ENCODE results near the gene CD38.
"Not testable (repeated sequence)": the region's sequence is repeated elsewhere in the genome, so short reads cannot be mapped to it uniquely, and the experiment has no call there.

The CD38 gene

DNA sequence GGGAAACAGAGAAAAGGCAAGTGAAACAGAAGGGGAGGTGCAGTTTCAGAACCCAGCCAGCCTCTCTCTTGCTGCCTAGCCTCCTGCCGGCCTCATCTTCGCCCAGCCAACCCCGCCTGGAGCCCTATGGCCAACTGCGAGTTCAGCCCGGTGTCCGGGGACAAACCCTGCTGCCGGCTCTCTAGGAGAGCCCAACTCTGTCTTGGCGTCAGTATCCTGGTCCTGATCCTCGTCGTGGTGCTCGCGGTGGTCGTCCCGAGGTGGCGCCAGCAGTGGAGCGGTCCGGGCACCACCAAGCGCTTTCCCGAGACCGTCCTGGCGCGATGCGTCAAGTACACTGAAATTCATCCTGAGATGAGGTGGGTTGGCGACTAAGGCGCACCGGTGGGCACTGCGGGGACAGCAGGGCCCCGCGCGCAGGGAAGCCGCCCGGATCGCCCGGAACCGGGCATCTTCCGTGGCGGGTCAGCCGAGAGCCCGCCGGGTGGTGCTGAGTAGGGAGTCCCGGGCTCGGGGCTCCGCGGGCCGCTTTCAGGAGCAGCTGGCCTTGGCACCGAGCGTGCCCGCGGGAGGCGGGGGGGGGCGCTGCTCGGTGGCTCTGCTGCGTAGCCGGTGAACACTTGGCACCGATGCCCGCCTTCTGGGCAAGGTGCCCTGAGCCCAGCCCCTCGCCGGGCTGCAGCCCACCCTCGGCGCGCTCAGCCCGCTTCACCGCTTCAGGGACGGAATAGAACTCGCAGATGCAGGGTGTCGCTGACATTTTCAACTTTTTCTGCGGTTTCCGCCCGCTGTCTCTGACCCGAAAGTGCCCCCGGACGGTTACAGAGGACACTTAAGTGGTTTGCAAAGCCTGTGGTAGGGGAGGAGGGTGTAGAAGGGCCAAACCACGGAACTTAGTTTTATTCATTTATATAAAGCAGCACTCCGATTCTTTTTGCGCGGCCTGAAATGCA, at the start of gene CD38:
CD38 (plus strand) TSS at position 40 of the 953 bp plus-strand sequence; CDS start at position 127, 87 bp downstream.
- DNase-seq (ENCODE audit: low read depth), result no peak

DNA sequence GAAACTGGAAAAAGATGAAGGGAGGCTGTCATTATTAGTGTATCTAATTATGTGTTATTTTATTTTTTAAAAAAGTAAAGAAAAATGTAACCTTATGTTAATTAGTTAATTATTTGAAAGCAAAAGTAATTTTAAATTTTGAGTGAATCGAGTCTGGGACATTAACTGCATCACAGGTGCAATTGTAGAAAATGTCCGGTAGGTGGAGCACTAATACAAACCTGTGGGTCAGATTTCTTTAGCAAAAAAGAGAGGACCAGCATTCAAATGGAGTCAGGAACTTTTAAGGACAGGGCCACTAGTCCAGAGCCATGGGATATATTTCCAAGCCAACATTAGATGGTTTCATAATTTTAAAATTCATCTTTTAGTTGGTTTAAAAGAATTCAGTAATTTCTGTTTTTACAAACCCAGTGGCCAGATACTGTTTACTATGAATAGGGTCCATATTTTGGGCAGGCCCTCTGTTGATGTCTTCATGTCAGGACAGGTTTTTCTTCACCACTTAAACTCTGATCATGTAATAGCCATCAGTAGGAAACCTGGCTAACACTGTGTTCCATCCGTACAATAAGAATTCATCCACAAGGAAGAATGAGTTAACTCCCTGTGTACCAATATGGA, 48.1 kb upstream of the CD38 start:
- no peak for DNase-seq (ENCODE audit: low read depth)

DNA sequence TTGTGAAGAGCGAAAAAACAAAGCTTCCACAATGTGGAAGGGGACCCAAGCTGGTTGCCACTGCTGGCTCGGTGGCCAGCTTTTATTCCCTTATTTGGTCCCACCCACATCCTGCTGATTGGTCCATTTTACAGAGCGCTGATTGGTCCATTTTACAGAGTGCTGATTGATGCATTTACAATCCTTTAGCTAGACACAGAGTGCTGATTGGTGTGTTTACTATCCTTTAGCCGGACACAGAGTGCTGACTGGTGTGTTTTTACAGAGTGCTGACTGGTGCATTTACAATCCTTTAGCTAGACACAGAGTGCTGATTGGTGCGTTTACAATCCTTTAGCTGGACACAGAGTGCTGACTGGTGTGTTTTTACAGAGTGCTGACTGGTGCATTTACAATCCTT, 45.1 kb upstream of the CD38 start:
- not testable (repeated sequence) for DNase-seq (ENCODE audit: low read depth)

DNA sequence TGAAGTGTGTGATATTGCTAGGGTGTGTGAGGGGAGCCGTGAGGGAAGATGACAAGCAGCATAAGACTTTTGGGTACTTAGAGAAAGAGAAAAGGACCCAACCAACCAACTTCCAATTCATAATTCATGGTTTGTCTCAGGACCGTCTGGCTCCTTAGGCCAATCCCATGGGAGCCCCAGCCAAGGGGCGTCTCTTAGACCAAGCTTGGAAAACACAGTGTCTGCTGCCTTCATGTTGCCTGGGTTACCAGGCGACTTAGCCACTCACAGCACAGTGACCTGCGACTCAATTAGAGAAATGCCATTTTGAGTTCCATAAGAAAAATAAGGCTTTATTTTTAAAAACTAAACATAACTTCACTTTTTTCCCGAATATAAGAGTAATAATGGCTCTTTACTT, 42.6 kb upstream of the CD38 start:
- no peak for DNase-seq (ENCODE audit: low read depth)

DNA sequence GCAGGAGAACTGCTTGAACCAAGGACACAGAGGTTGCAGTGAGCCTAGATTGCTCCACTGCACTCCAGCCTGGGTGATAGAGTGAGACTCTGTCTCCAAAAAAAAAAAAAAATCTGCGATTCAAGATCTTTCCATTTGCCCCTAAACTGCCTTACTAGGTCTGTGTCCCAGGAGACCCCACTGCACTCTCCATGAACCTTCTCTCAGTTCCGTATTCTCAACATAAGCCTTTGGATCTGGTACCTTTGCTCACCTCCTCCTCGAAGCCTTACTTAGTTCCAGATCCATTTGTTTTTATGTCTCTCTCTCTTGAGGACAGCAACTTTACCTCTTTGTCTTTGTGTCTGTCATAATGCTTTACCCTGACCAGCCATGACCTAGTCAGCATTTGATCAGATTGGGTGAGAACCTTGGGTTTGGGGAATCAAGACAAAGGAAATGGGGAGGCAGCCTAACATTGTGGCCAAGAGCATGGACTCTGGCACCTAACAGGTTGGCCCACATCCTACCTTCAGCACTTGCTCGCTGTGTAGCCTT, 41.5 kb upstream of the CD38 start:
- no peak for DNase-seq (ENCODE audit: low read depth)

DNA sequence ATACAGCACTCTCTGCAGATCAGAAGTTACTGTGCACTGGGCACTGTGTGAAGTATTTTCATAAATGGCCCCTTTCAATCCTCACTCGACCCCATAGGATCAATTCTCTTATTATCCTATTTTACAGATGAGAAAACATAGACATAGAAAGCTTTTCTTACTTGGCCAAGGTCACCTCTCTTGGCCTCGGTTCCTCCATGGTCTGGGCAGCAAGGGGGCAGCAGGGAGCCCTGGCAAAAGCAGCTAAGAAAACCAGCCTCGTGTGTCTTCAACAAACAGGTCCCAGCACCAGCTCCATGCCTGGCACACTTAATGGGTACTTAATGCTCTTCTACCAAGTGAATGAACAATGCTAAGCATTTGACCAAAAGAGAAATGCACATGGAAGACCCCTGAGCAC, 40.9 kb upstream of the CD38 start:
- no peak for DNase-seq (ENCODE audit: low read depth)

DNA sequence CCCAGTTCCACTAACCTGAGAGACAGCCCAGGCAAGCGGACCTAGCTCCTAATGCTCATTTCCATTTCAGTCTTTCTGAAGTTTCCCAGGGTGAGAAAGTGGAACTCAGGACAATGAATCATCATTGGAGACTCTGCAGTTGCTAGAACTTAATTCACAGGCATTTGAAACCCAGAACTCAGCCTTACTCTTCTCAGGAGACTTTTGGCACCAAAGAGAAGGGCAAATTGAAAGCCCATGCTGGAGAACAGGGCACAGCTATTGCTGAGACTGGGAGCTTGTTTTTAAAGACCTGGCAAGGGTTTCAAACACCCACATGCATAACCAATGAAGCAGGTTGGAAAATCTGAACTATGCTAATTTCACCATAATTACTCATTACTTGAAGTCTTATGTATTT, 39.3 kb upstream of the CD38 start:
- DNase-seq (ENCODE audit: low read depth), result no peak

DNA sequence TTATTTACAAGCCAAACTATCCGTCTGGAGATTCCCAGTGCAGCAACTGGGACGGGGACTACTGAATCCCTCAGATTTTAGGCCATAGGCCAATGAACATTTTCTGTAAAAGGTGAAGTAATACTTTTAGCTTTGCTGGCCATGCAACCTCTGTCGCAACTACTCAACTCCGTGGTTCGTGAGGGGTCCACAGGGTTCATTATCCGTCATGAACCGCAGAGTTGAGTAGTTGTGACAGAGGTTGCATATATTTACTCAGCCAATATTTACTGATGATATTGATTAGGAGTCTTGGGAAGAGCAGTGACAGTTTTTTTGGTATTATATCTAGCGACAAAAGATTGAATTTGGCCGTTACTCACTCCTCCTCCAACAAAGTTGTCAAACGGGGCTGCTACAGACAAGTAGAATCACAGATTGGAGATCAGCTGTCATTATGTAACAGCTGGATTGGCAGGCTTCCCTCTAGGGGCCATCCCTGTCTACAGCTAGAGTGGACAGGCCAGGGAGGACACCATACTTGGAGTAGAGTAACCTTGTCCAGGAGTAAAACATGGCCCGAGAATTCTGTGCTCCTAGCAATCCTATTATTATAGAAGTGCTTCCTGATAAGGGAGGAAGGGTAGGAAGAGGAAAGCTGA, 37.2 kb upstream of the CD38 start:
- DNase-seq (ENCODE audit: low read depth), result no peak

DNA sequence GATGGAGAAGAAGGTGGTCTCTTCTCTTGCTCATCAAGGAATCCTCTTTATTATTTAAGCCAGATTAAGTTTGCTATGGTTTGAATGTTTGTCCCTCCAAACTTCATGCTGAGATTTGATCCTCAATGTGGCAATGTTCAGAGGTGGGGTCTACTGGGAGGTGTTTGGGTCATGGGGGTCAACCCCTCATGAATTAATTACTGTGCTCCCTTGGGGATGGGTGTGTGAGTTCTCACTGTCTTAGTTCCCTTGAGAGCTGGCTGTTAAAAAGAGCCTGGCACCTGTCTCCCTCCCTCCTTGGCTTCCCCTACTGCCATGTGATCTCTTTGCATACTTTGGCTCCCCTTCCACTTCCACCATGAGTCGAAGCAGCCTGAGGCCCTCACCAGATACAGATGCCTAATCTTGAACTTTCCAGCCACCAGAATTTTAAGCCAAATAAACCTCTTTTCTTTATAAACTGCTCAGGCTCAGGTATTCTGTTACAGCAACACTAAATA, 36.0 kb upstream of the CD38 start:
- no peak for DNase-seq (ENCODE audit: low read depth)

DNA sequence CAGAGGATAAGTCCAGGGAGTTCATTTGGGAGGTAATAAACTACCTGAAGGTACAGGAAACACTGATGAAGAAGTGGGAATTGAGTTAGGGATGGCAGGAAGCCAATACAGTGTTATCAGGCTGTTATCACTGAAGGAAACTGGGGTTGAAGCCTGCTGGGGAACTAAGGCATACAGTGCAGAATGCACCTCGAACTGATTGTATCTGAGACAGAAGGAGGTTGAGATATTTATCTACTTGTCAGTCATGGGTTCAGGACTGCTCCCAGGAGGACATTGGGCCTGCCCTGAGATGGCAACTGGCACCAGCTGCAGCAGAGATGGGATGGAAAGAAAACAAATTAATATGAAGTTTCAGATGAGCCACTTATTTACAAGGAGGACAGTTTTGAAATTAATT, 35.5 kb upstream of the CD38 start:
- DNase-seq (ENCODE audit: low read depth), result no peak

DNA sequence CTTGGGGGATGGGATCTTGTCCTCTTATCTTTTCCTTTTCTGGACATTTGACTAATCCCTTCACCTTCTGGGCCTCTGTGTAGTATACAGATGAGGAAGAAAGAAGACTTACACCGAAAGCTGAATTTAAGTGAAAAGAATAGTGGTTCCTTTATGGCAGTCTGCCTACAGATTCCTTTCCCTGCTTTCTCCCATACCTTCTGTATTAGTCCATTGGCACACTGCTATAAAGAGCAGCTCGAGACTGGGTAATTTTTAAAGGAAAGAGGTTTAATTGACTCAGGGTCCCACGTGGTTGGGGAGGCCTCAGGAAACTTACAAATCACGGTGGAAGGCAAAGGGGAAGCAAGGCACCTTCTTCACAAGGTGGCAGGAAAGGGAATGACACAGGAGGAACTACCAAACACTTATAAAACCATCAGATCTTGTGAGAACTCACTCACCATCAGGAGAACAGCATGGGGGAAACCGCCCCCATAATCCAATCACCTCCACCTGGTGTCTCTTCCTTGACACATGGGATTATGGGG, 34.0 kb upstream of the CD38 start:
- no peak for DNase-seq (ENCODE audit: low read depth)

DNA sequence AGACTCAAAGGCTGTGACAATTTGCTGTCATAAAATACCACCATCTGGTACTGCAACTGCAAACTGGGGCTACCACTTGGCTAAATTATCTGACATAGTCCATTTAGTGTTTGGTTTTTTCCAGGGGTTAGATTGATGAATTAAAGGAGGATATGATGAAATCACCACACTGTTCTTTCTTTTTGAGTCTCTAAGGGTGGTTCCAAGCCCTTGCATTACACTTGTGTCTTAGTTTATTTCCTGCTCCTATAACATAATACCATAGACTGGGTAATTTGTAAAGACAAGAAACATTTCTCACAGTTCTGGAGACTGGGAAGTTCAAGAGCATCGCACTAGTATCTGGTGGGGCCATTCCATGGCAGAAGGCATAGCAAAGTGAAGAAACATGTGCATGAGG, 32.0 kb upstream of the CD38 start:
- DNase-seq (ENCODE audit: low read depth), result no peak

DNA sequence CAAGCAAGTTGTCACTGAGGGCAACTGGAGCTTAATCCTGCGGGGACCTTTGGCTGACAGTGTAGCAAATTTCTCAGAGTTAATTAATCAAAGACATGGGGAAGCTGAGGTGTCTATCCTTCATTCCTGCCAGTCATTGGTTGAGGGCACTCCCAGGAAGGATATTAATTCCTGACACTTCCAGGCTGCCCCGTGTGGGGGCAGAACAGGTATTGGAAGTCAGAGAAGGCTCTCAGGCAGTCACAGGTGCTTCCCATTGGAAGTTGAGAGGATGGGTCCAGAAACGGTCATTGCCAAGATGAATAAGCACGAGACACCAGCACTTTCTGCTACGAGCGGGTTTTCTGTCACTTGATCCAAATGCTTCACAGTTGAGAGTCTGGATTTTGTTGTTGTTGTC, 29.1 kb upstream of the CD38 start:
- DNase-seq (ENCODE audit: low read depth), result no peak

DNA sequence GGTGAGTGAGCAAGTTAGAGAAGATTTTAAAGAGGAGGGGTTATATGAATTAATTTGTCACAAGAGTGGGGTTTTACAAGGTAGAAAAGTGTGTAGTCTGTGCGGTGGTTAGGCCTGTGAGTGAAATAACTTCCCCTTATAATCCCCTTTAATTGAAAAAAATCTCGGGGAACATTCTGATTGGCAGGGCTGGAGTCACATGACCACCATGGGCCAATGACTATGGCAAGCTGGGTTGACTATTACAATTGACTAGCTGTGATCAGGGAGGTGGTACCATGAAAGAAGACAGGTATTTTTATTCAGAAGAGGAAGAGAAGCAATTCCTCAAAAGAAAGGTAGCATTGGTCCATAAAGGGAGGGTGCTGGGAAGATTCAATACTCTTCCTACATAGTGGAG, 27.0 kb upstream of the CD38 start:
- DNase-seq (ENCODE audit: low read depth), result no peak

DNA sequence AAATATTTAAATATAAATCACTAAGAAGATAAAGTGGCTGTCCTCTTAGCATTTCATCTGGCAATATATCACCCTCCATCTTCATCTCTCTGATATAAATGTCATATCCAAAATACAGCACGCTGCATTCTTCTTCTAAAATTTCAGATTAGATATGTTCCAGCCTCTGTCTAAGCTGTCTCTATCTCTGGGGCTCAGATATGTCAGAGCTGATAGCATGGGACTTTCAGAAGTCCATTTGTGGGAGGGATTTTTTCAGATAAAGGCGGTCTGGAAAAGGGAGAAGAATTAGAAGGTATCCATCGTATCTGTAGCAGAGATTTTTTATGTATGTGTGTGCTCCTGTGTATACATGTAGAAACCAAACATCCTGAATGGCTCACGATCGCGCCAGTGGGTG, 25.0 kb upstream of the CD38 start:
- no peak for DNase-seq (ENCODE audit: low read depth)

DNA sequence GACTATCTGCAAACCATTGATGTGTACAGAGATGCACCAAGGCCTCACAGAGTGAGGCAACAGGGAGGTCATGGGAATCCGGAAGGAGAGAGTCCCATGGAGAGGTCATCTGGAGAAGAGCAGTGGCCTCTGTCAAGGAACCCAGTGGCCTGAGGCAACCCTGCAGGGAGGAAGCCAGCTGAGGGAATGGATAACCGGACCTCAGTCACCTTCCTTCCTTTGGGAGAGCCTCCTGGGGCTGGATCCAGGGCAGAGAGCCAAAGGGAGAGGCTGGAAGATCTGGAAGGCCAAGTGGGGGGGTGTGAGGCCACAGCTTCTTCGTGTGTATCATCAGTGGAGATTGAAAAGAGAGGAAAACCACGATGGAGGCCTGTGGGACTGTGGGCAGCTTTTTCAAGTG, 24.3 kb upstream of the CD38 start:
- DNase-seq (ENCODE audit: low read depth), result no peak

DNA sequence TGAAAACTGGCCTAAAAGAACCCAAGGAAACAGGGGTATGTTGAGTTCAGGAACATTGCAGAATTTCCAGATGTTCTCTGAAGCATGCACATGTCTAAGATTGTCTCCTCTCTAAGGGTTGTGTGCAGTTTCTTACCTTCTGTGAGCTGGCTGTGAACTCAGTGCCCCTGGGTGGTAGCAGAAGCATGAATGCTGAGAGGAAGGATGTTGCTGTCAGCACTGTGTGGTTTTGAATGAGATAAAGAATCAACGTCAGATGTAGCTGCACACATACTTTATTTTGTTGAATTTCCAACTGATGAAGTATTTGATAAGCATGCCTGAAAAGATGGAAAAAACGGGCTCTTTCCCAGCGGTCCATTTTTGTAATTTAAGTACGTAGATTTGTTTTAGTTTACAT, 23.8 kb upstream of the CD38 start:
- no peak for DNase-seq (ENCODE audit: low read depth)

DNA sequence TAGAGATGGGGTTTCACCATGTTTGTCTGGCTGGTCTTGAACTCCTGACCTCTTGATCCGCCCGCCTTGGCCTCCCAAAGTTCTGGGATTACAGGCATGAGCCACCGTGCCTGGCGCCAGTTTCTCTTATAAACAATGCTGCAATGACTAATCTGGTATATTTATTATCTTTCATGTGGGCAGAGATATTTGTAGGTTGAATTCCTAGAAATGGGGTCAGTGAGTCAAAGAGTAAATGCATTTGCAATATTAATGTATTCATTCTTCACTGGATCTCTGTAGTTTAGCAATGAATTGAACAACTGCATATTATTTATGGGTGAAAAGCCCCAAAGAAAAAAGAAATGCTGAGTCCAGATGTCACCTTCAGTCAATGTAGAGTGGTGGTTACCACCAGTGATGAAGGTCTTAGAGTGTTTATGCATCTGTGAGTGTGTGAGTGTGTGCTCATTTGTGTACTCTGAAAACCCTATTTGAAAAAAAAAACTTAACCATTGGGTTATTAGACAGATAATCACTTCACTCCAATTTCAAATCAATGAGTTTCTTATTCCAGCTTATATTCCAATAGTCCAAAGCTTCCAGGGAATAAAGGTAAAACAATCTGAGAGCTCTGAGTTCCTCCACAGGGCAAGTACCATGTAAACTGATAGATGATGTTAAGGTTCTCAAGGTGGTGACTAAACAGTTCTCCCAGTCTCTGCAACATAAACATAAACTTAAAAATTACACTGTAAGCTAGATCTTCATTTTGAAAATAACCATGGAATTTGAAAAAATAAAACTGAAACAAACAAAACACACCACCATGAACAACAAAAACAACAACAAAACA, 22.6 kb upstream of the CD38 start:
- no peak for DNase-seq (ENCODE audit: low read depth)

DNA sequence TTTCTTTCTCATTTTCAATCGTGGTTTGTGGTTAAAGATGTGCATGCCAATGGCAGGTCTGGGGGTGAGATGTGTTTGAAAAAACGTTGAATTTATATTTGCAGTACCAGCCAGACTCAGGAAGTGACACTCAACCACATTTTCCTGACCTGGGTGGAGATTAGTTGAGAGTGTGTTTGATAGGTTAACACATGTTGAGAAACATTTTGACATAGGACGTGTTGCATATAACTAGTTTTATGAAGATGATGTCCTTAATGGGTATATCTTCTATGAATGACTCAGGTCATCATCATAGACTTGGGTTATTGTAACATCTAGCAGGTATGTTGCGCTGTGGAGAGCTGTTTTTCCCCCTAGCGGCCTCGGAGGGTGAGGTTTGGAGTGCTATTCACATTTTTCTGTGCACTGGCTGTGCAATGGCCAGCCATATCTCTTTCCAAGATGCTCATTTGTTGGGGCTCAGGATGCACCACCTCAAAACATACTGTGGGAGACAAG, 21.7 kb upstream of the CD38 start:
- no peak for DNase-seq (ENCODE audit: low read depth)

DNA sequence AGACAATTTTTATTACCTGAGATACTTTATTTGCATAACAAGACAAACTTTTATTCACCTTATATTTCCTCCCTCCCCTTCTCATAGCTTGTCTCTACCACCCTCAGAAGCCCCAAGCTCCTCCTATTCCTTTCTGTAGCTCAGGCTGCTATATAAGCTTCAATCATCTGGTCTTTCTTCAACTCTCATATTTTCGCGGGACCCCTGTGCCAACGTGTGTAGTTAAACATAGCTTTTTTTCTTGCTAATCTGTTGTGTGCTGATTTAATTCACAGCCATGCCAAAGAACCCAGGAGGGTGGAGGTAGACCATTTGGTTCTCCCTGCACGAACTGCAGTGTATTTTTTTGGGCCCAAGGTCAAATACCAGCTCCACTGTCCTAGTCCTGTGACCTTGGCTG, 21.1 kb upstream of the CD38 start:
- no peak for DNase-seq (ENCODE audit: low read depth)

DNA sequence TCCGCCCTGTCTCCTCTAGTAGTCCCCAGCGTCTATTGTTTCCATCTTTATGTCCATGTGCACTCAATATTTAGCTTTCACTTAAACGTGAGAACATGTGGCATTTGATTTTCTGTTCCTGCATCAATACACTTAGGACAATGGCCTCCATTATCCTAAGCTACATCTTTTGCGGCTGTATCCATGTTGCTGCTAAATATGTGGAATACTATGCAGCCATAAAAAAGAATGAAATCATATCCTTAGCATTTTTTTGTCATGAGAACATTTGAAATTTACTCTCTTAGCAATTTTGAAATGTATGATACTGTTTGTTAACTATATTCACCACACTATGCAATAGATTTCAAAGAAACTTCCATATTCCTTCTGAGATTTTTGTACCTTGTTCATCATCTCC, 19.8 kb upstream of the CD38 start:
- DNase-seq (ENCODE audit: low read depth), result no peak
